HG03097 (cell line): ENCODE results near the gene NTHL1.

ENCODE experiments used
- ATAC-seq: cut with Tn5 transposase; IDR thresholded peaks from one replicate; pipeline ENCODE4 v1.9.1; 2021; ENCODE audit not compliant: unreplicated experiment, low FRiP score

NTHL1 gene

GRCh38 chr16:2032285-2033056 lies 15.2 kb downstream of the NTHL1 start:
- no peak for ATAC-seq

GRCh38 chr16:2031081-2031577 lies 16.5 kb downstream of the NTHL1 start:
- no peak for ATAC-seq

GRCh38 chr16:2030036-2030435 lies 17.6 kb downstream of the NTHL1 start:
- ATAC-seq = no peak

GRCh38 chr16:2029350-2029749 lies 18.3 kb downstream of the NTHL1 start:
- ATAC-seq = no peak

- ATAC-seq = no peak
These were observed 18.9 kb downstream of the NTHL1 start for GRCh38 chr16:2028620-2029220.

- ATAC-seq = no peak
These were observed 19.5 kb downstream of the NTHL1 start for GRCh38 chr16:2028146-2028545.

GRCh38 chr16:2027024-2028010 lies 20.3 kb downstream of the NTHL1 start:
- no peak for ATAC-seq

- ATAC-seq = no peak
These were observed 21.1 kb downstream of the NTHL1 start, which contains the start of gene NHERF2 for GRCh38 chr16:2026461-2027023. Gene NHERF2 (plus strand): TSS chr16:2026902. CDS start chr16:2027006, 104 bp downstream.

- ATAC-seq = no peak
These were observed 21.7 kb downstream of the NTHL1 start for GRCh38 chr16:2025878-2026460.

GRCh38 chr16:2025251-2025650 lies 22.4 kb downstream of the NTHL1 start:
- no peak for ATAC-seq

- no peak for ATAC-seq
These were observed 23.6 kb downstream of the NTHL1 start for GRCh38 chr16:2024032-2024420.

GRCh38 chr16:2023092-2024031 lies 24.3 kb downstream of the NTHL1 start:
- no peak for ATAC-seq

- no peak for ATAC-seq
These were observed 24.9 kb downstream of the NTHL1 start for GRCh38 chr16:2022723-2023091.

- no peak for ATAC-seq
These were observed 27.5 kb downstream of the NTHL1 start for GRCh38 chr16:2019921-2020831.

GRCh38 chr16:2019518-2019920 lies 28.1 kb downstream of the NTHL1 start, which contains the start of gene NPW:
Gene NPW (plus strand): TSS chr16:2019785.
- ATAC-seq = no peak

- no peak for ATAC-seq
These were observed 31.2 kb downstream of the NTHL1 start for GRCh38 chr16:2016407-2016922.

GRCh38 chr16:2015947-2016208 lies 31.8 kb downstream of the NTHL1 start:
- no peak for ATAC-seq
